ENCODE results near the gene TEAD1. TPM values are rescaled to one million over a fixed set of nuclear protein-coding genes. Genes with fewer than 3 reads are reported as not detected.
A peak's percentile ranks its signal among the peaks of the same experiment; 100 is the strongest.

TEAD1 gene
- polyA plus RNA-seq, 10 donors, result 78.8 to 120 (median 100) TPM

DNA sequence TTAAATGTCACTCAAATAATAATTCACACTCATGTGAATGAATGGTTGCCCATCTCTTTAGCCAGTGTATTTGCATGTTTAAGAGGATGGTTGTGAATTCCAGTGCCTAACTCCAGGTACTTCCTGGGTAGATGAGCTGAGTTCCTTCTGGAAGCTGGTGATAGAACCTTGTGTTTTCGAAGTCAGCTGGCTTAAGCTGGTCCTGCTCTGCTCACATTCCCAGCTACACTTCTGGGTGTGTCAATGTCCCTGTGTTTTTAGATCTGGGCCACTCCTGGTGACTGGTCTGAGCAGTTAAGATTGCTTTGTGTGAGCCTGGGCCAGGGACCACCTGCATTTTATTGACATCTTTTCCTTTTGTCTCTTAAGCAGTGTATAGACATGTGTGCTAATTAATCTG lies 10.6 kb downstream of the TEAD1 start:
- no peak for DNase-seq

DNA sequence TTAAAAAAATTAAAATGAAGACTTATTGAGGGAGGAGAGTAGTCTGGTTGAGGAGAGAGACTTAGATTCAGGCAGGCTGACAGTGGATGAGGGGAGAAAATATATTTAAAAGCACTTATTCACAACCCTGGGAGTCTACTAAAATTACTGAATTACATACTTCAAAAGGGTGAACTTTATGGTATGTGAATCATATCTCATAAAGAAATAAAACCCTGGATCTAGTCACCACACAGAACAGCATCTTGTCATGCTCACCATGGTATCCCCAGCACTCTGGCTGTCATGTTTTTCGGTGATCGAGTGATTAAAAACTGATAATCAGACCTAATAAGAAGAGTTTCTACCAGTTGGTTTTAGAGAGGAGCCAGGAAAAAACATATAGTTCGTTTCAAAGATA lies 11.0 kb downstream of the TEAD1 start:
- no peak for DNase-seq

- DNase-seq, result no peak
These were observed 12.2 kb downstream of the TEAD1 start for GRCh38 chr11:12686246-12687060.

DNA sequence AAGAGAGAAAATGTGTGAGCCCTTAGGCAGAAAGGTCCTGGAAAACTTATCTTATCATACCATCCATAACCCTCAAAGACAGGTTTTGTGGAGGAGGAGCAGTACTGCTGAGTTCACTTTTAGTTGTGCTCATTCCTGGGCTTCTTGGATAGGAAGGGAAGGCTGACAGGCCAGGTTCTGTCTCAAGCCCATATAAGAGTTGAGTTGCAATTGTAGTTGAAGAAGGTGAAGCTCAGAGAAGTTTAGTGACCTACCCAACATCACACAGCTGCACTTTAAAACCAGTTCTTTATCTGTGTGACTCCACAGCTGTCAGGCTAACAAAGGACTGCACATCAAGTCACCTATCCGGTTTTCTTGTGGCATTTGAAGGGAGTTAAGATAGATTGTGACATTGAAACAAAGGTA lies 13.0 kb downstream of the TEAD1 start:
- DNase-seq, result no peak

DNA sequence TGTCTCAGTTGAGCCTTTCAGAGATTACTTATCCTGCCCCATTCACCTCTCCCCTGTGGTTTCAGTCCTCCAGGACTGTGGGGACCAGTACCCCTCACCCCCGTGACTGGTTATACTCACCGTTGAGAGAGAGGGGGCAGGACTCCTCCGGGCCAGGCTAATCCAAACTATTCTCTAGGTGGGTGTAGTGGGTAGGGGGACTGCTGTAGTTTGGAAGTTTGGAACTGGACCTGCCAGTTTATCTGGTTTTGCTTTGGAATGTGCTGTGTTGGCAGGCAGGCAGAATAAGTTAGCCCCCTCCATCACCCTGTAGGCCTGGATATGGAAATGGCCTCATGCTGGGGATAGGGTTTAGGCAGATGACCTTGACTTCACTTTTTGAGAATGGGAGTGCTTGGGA lies 13.5 kb downstream of the TEAD1 start:
- DNase-seq, result no peak

DNA sequence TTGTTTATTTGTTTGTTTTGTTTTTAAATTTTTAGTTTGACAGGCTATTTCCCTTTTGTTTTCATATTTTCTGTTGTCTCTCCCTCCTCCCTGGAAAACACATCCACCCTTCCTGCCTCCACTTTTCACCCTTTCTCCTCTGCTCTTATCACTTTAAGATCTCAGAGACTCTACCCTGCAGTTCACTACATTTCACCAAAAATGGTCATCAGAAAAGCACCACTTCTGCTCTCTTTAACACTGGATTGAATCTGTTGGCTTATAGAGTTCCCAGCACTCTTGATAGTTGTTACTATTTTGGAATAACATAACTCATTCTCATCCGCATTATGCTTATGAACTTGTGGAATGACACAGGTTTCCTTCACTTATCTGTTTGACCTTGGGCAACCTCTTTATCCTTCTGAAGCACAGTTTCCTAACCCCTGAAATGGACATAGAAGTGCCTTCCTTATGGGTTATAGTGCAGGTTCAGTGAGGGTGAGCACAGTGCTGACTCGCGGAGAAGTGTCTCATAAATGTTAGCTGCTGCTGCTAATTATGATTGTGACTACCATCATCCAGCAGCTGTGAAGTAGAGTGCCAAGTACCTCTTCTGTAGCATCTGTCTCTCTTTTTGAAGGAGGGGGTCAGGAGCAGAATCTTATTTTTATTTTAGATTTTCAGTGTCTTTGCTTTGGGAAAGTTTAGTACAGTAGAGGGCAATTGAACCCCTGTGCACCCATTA lies 15.0 kb downstream of the TEAD1 start:
- peak in 1 of 3 donors; percentile 40 for DNase-seq

DNA sequence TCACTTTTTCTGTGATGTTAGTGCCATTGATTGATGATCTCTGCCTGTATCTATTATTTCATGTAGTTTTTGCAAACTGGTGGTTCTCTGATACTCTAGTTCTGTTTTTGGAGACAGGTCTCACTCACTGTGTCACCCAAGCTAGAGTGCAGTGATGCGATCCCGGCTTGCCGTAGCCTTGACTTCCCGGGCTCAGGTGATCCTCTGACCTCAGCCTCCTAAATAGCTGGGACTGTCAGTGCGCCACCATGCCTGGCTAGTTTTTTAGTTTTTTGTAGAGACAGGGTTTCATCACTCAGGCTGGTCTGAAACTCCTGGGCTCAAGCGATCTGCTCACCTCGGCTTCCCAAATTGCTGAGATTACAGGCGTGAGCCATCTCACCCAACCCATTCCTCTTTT lies 16.4 kb downstream of the TEAD1 start:
- DNase-seq, result no peak

DNA sequence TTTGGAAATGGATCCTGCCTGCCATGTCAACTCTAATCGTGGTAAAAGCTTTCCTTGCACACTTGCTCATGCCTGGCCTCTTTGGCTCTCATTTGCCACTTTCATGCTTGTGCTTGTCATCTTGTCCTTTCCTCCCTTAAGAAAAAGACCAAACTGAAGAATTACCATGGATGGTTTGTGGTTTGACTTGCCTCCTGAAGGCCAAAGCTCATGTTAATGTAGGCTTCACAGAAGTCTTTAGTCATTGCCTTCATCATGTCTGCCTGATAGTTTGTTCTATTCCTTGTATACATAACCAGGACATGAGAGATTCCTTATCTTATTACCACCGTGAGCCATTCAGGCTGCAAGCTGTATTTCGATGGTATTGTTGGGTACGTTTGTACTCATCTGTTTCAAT lies 17.3 kb downstream of the TEAD1 start:
- DNase-seq, result no peak

DNA sequence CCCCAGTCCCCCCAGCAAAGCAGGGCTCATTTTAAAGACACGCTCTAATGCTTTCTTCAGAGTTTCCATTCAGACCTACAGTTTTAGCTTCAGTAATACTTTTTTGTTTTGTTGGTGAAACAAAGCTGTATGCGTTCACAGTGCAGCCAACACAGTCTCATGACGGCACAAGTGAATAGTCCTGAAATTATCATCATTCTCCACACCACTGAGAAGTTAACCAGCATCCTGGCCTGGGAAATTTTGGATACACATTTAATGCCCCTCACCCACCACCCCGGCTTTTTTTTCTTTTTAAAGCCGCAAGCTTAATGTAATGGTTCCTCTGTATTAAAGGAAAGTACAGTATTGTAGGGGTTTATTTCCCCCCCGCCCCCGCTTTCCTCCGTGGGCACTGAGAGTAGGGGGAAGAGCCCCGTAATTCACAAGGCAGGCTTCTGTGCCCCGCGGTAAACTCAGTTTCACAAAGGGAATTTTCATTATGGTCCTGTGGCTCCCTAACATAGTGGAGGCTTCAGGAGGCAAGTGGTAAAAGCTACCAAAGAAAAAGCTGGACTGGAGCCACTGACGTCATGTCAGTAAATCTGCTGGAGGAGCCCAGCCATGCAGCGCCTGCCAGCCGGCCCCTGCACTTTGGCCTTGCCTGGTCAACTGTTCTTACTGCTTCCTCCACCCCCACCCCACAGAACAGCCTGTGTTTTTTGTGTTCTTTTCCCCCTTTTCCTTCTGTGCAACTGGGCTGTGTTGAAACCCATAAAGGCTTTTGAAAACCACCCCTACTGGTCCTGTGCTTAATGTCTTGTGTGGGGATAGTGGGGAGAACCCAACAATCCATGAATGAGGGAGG lies 18.2 kb downstream of the TEAD1 start:
- peak; percentile 87 to 92 (median 88) for DNase-seq

GRCh38 chr11:12693094-12693478 lies 18.9 kb downstream of the TEAD1 start:
- DNase-seq, result peak in 2 of 3 donors; percentile 34 to 70

DNA sequence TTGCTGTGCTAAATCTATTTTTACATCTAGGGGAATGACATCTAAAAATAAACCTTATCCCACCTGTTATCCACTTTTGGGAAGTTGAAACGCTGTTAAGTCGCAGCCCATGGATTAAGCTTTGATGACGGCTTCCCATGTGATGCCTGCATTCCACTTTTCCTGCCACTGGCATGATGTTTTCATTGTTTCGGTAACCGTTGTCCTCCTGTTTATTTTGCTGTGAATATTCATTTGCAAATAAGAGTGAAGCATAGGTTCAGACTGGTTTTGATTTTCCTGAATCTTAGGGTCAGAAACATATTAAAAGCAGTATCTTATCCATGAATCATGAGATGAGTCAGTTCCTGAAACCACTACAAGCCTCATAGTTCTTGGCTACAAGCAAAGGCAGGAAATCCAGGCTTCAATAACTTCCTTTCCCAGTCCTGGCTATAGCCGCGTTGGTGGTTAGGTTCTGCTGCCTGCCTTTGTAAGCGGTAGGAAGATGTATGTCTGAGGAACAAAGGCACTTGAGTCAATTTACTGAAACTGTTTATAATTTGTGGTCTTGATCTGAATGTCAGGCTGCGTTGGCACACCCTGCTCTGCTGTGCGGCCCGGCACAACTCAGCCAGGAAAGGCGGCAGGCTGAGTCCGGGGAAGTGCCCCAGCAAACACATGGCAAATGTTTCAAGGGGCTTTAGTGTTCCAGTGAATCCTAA lies 19.4 kb downstream of the TEAD1 start:
- peak; percentile 82 to 95 (median 90) for DNase-seq

- no peak for DNase-seq
These were observed 19.9 kb downstream of the TEAD1 start for GRCh38 chr11:12694183-12694531.

DNA sequence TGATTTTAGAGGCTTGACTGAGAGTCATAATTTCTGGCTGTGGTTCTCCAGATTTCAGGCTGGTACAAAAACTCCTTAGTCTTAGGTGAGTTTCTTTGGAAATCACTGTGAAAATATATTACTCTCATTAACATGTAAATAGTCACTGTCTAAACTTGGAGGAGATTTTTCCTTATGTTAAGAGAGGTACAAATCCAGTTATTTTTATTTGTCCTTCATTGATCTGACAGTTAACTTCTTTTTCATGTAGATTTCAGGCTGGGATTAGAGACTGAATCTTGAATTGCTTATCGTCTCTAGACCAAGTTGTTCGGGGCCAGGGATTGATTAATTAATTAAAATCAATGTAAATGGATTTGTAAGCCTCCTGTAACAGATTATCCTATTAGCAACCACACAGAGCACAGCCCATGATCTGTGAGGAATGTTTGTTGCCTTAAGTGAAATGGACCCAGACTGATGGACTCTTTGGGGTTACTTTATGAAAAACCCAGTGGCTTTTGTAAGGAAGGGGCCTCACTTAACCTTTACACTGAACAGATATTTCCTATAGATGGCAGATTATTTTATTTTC lies 21.1 kb downstream of the TEAD1 start:
- no peak for DNase-seq

DNA sequence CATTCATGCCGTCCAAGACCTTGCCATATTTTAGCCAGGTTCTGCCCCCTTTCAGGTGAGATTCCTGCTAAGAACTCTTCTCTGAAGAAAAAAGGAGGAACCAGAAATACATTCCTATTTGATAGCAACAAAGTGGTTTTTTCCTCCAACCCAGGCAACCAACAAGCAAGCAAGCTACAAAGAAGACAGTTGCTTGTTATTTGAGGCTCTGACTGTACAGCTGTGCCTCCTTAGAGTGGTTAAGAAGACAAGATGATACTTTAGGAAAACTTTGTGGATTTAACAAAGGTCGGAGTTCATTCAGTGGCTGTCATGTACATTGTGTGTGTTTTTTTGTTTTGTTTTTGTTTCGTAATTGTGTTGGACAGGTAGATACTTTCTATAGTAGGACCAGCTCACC lies 21.7 kb downstream of the TEAD1 start:
- DNase-seq, result no peak

DNA sequence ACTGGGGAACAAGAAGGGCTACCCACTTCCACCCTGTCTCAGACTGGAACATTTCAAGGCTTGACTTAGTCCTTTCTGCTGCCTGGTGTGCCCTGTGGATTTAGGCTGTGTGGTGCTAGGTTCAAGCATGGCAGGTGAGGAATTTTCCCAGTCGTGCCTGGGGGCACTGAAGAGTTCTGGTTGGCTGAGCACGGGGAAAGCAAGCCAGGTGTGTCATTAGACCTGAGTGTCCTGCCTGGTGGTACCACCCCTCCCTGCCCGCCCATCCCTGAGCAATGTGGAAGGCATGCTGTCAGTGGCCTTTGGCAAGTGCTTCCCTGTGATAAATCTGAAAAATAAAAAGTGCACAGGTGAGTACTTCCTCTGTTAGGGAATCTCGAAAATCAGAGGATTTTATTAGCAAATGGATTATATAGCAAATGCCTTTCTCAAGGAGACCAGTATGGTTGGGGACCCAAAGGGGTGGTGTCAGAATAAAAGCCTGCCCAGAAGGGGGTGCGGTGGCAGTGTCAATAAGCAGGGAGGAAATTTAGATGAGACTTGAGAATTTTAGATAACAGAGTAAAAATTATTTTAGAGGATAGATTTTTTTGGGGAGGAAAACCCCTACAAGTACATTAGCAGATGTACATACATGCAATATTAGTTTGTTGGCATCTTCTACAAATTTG lies 22.8 kb downstream of the TEAD1 start:
- no peak for DNase-seq

GRCh38 chr11:12698048-12698447 lies 23.8 kb downstream of the TEAD1 start:
- DNase-seq, result no peak

DNA sequence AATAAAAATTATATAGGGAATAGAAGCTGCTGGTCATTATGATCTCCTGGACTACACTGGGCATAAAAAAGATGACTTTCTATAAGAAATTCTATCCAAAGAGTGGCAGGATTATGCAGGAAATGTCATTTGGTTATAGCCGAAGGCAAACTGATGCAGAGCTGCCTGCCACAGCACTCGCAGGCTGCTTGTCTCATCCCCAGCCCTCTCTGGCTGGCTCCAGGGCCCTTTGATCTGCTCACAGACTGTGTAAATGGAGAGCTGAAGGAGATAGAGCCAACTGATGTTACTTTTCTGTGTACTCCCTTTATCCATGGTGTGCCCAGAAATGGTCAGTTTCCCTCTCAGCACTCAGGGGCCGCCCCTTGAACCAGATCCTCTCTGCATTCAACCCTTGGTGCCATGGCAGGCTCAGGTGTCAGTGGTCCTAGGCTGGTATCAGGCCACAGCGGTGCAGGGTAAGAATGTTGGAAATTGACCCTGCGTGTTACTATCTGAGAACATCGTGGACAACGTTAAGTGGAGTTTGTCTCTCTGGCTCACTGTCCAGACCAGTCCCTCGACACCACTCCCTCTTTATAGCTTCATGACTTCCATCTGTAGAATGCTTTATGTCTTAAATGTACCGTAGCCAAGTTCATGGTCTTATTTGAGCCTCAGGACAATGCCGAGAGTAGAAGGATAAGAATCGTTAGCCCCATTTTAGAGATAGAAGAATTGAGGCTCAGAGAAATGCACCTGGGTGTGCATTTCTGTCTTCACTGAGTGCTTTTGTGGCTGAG lies 27.8 kb downstream of the TEAD1 start:
- DNase-seq, result peak in 1 of 3 donors; percentile 44

- DNase-seq, result no peak
These were observed 28.8 kb downstream of the TEAD1 start for GRCh38 chr11:12702999-12703453.

GRCh38 chr11:12704049-12704448 lies 29.8 kb downstream of the TEAD1 start:
- no peak for DNase-seq

DNA sequence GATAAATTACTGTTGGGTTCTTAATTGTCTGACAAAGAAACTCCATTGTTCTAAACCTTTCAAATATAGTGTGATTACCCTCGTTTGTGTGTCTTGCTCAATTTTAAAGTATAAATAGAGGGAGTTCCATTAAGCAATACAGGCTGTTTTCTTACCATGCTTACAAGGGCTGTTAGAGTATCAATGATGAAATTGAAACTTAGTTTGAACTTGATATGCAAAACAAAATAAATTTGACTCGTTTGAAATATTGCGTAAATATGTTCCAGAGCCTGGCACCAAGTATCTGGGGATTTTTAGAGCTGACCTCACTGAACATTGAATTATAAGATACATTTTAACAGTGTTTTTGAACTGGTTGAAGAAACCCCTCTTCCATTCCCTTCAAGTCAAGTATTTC lies 31.7 kb downstream of the TEAD1 start:
- DNase-seq, result no peak
